Liver (tissue), 9 donors: ENCODE data around the gene PNPLA3. TPM values are rescaled to one million over a fixed set of nuclear protein-coding genes. Genes with fewer than 3 reads are reported as not detected.

Experiments used
- DNase-seq: peaks from one replicate; pipeline ENCODE4 v3.0.0-alpha.2; 2017; ENCODE audit warnings: low spot score
- H3K27ac ChIP-seq, 2 donors: one replicate each; pipeline ENCODE4 v1.7.0; 2013; ENCODE audit warnings: inconsistent platforms in 2 of 2, low read length in 2 of 2, control low read depth in 1 of 2, low read depth in 1 of 2, mild to moderate bottlenecking in 1 of 2
- H3K27me3 ChIP-seq, 4 donors: one replicate each; pipeline versions ENCODE4 v1.6.1 to v1.7.0; 2013; ENCODE audit warnings: low read length in 3 of 4, inconsistent platforms in 1 of 4, mild to moderate bottlenecking in 1 of 4, moderate library complexity in 1 of 4; ENCODE audit not compliant: control insufficient read depth in 4 of 4, insufficient read depth in 4 of 4
- H3K36me3 ChIP-seq, 4 donors: one replicate each; pipeline versions ENCODE4 v1.6.1 to v1.7.0; 2013; ENCODE audit warnings: low read length in 3 of 4, mild to moderate bottlenecking in 3 of 4, low read depth in 1 of 4, moderate library complexity in 1 of 4; ENCODE audit not compliant: control insufficient read depth in 4 of 4, insufficient read depth in 3 of 4
- H3K4me1 ChIP-seq, 4 donors: one replicate each; pipeline versions ENCODE4 v1.6.1 to v1.7.0; 2013; ENCODE audit warnings: low read length in 3 of 4, mild to moderate bottlenecking in 3 of 4, moderate library complexity in 1 of 4; ENCODE audit not compliant: control insufficient read depth in 4 of 4, insufficient read depth in 4 of 4
- H3K4me3 ChIP-seq, 3 donors: one replicate each; pipeline versions ENCODE4 v1.6.1 to v1.7.0; 2013; ENCODE audit warnings: low read length in 3 of 3, control low read depth in 1 of 3, low read depth in 1 of 3, mild to moderate bottlenecking in 1 of 3
- H3K9ac ChIP-seq, 2 donors: one replicate each; pipeline ENCODE4 v1.7.0; 2013; ENCODE audit warnings: low read length in 2 of 2, mild to moderate bottlenecking in 2 of 2, moderate library complexity in 2 of 2, control low read depth in 1 of 2, low read depth in 1 of 2
- H3K9me3 ChIP-seq, 4 donors: one replicate each; pipeline versions ENCODE4 v1.6.1 to v1.7.0; 2013; ENCODE audit warnings: low read length in 3 of 4; ENCODE audit not compliant: control insufficient read depth in 4 of 4
- EGR1 ChIP-seq, 2 donors: IDR thresholded peaks; 2 replicates each; pipeline ENCODE4 v1.6.1; 2016 to 2018; ENCODE audit warnings: antibody characterized with exemption in 2 of 2, low read depth in 2 of 2
- FOXA2 ChIP-seq: IDR thresholded peaks from 2 replicates; pipeline ENCODE4 v1.6.1; 2016; ENCODE audit warnings: antibody characterized with exemption
- GABPA ChIP-seq, 2 donors: IDR thresholded peaks in 1 of 2; conservative IDR thresholded peaks in 1 of 2; 2 replicates each; pipeline ENCODE4 v1.6.1; 2016; ENCODE audit warnings: antibody characterized with exemption in 2 of 2, mild to moderate bottlenecking in 1 of 2, moderate library complexity in 1 of 2
- HNF4G ChIP-seq: IDR thresholded peaks from 2 replicates; pipeline ENCODE4 v1.6.1; 2016; ENCODE audit warnings: antibody characterized with exemption
- SP1 ChIP-seq: IDR thresholded peaks from 2 replicates; pipeline ENCODE4 v1.6.1; 2018; ENCODE audit warnings: antibody characterized with exemption, mild to moderate bottlenecking
- WGBS: extraction: QIAGEN DNeasy Blood & Tissue Kit; methylation state at CpG from one replicate; pipeline ENCODE4 v1.1.7; 2013; 5-methylcytosine and 5-hydroxymethylcytosine counted together
- polyA plus RNA-seq, 2 donors: library from polyadenylated mRNA; stranded (reverse) in 1 of 2; unstranded in 1 of 2; fragments of 200-250 nt in 1 of 2; fragments of >200 nt in 1 of 2; fragmentation: Nextera tagmentation in 1 of 2; extraction: Ambion mirVana in 1 of 2; gene quantifications; one replicate each; pipeline versions ENCODE4 v1.2.1 to v1.2.3, GENCODE V29; 2013 to 2015
- total RNA-seq, 2 donors: library from RNA; depleted of rRNA; stranded (reverse); fragments of >200 nt; gene quantifications; one replicate each; pipeline ENCODE4 v1.2.3, GENCODE V29; 2014
- TF ChIP-seq, protein P1 (sequence below): IDR thresholded peaks from 2 replicates; pipeline ENCODE4 v1.6.1; 2016; ENCODE audit warnings: antibody characterized with exemption
- TF ChIP-seq, protein P2 (sequence below): IDR thresholded peaks from 2 replicates; pipeline ENCODE4 v1.6.1; 2016; ENCODE audit warnings: antibody characterized with exemption, mild to moderate bottlenecking
- TF ChIP-seq, protein P3 (sequence below): fragments of 150-350 bp; IDR thresholded peaks from 2 replicates; pipeline ENCODE4 v1.5.1; 2017; ENCODE audit warnings: improper control_type of control experiment, low read depth, low read length; ENCODE audit not compliant: missing input control
- TF ChIP-seq, protein P4 (sequence below): IDR thresholded peaks from 2 replicates; pipeline ENCODE4 v1.6.1; 2016; ENCODE audit warnings: antibody characterized with exemption
- donor health status: healthy.
- donor health status: healthy.
- donor health status: healthy.
- donor health status: healthy.
- donor health status: healthy.

PNPLA3 gene
- total and polyA plus RNA-seq, 4 donors: 15.9 to 59.1 (median 24.8) TPM

DNA sequence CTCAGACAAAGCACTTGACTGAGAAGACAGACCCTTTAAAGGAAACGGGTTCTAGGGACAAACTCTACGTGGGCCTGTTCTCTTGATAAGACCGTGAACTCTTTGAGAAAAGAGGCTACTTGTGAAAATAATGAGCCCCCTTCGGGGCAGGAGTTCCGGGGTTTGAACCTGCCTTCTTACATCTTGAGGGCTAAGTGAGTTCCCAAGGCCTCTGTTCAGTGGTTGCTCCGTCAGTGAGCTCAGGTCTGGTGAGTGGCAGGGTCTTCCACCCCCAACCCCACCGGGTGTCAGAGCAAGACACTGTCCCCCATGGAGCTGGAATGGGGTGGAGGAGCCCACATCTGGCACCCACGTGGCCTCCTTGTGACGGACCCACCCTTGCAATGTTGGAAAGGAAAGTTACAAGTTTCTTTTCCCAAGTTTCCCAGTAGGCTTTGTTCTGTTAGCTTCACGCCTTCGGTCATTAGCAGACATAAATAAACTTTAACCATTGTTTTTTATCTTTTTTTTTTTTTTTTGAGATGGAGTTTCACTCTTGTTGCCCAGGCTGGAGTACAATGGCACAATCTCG is 25.3 kb downstream of the PNPLA3 start (continued):
- no peak for TF ChIP-seq EGR1 (IDR thresholded peaks at IDR 0.05; ENCODE audit: low read depth in 2 of 2)
- TF ChIP-seq, protein P1, sequence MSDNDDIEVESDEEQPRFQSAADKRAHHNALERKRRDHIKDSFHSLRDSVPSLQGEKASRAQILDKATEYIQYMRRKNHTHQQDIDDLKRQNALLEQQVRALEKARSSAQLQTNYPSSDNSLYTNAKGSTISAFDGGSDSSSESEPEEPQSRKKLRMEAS: no peak
- TF ChIP-seq, protein P2, sequence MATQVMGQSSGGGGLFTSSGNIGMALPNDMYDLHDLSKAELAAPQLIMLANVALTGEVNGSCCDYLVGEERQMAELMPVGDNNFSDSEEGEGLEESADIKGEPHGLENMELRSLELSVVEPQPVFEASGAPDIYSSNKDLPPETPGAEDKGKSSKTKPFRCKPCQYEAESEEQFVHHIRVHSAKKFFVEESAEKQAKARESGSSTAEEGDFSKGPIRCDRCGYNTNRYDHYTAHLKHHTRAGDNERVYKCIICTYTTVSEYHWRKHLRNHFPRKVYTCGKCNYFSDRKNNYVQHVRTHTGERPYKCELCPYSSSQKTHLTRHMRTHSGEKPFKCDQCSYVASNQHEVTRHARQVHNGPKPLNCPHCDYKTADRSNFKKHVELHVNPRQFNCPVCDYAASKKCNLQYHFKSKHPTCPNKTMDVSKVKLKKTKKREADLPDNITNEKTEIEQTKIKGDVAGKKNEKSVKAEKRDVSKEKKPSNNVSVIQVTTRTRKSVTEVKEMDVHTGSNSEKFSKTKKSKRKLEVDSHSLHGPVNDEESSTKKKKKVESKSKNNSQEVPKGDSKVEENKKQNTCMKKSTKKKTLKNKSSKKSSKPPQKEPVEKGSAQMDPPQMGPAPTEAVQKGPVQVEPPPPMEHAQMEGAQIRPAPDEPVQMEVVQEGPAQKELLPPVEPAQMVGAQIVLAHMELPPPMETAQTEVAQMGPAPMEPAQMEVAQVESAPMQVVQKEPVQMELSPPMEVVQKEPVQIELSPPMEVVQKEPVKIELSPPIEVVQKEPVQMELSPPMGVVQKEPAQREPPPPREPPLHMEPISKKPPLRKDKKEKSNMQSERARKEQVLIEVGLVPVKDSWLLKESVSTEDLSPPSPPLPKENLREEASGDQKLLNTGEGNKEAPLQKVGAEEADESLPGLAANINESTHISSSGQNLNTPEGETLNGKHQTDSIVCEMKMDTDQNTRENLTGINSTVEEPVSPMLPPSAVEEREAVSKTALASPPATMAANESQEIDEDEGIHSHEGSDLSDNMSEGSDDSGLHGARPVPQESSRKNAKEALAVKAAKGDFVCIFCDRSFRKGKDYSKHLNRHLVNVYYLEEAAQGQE: no peak

DNA sequence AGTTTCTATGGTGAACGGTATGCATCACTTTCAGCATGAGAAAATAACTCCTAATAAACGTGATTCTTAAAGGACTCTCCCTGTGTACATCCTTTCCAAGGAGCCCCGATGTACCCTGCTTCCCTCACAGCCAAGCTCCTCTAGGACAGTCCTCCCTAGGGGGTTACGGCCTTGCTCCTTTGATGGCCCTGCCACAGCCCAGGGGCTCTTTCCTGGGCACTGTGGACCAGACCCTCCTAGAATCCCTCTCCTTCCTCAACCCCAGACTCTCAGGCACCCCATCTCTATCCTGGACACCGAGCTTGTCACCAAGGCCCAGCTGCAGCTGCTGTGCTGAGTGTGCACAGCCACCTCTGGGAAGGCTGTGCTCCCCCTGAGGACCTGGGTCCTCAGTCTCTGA is 27.8 kb downstream of the PNPLA3 start:
- no peak overlapping the region for H3K27ac ChIP-seq
- peaks cover 0 to 21% (median 11%) of the 10 kb centered on the region in 4 donors for H3K4me1 ChIP-seq
- no peaks in the 10 kb centered on the region for H3K27me3 ChIP-seq
- no peaks in the 10 kb centered on the region for H3K9me3 ChIP-seq
- H3K4me3 ChIP-seq: no peak overlapping the region
- TF ChIP-seq FOXA2 (no peak), HNF4G (no peak), GABPA (IDR thresholded peaks at IDR 0.05 in 1 of 2, conservative IDR thresholded peaks at IDR 0.05 in 1 of 2) (no peak), EGR1 (IDR thresholded peaks at IDR 0.05; ENCODE audit: low read depth in 2 of 2) (no peak), SP1 (no peak)
- TF ChIP-seq, protein P2: no peak
- TF ChIP-seq, protein P3, sequence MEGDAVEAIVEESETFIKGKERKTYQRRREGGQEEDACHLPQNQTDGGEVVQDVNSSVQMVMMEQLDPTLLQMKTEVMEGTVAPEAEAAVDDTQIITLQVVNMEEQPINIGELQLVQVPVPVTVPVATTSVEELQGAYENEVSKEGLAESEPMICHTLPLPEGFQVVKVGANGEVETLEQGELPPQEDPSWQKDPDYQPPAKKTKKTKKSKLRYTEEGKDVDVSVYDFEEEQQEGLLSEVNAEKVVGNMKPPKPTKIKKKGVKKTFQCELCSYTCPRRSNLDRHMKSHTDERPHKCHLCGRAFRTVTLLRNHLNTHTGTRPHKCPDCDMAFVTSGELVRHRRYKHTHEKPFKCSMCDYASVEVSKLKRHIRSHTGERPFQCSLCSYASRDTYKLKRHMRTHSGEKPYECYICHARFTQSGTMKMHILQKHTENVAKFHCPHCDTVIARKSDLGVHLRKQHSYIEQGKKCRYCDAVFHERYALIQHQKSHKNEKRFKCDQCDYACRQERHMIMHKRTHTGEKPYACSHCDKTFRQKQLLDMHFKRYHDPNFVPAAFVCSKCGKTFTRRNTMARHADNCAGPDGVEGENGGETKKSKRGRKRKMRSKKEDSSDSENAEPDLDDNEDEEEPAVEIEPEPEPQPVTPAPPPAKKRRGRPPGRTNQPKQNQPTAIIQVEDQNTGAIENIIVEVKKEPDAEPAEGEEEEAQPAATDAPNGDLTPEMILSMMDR: no peak
- TF ChIP-seq, protein P4, sequence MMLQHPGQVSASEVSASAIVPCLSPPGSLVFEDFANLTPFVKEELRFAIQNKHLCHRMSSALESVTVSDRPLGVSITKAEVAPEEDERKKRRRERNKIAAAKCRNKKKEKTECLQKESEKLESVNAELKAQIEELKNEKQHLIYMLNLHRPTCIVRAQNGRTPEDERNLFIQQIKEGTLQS: no peak
- no peak overlapping the region for H3K9ac ChIP-seq
- 78% methylated on average over 5 of the region's 5 CpGs for WGBS
- H3K36me3 ChIP-seq: peaks cover 3 to 13% (median 6%) of the 10 kb centered on the region in 4 donors
- no peak for DNase-seq
